PC-9 (cell line): ENCODE measurements around the gene HEG1. TPM values are rescaled to one million over a fixed set of nuclear protein-coding genes. Genes with fewer than 3 reads are reported as not detected.

Source experiments
- BruUV-seq: library from RNA; stranded (reverse); fragments of 400-500 nt; replicated peaks from 2 replicates; lab custom pipeline; 2021; lab: Mats Ljungman, UMichigan
- CTCF ChIA-PET: fragments of 300-600 bp; sonication (Branson Sonifier 250); formaldehyde crosslinking; loops from one replicate; lab custom pipeline; 2022; ENCODE audit warnings: antibody characterized with exemption; lab: Charles Lee
- POLR2A ChIA-PET: fragments of 300-600 bp; sonication (Branson Sonifier 250); formaldehyde crosslinking; loops from one replicate; lab custom pipeline; 2022; ENCODE audit warnings: antibody characterized with exemption; ENCODE audit not compliant: unreplicated experiment; lab: Charles Lee
- DNase-seq, 2 experiments: peaks; one replicate each; pipeline versions ENCODE4 v3.0.0 to v3.0.0-alpha.2; 2015 to 2022; ENCODE audit warnings: mixed read lengths in 1 of 2
- H2AFZ ChIP-seq: fragments of 200-600 bp; sonication (generic); 2 replicates; pipeline ENCODE4 v1.8.1; 2017; ENCODE audit warnings: antibody characterized with exemption
- H3F3A ChIP-seq: fragments of 200-600 bp; sonication (generic); 2 replicates; pipeline ENCODE4 v1.8.1; 2017; ENCODE audit warnings: antibody characterized with exemption, mild to moderate bottlenecking, low read depth; ENCODE audit not compliant: insufficient read depth
- H3K27ac ChIP-seq: fragments of 200-600 bp; sonication (generic); 2 replicates; pipeline ENCODE4 v1.6.1; 2016; ENCODE audit warnings: mixed run types
- H3K27me3 ChIP-seq: fragments of 200-600 bp; sonication (generic); 2 replicates; pipeline ENCODE4 v1.6.1; 2016; ENCODE audit warnings: low read depth, mixed run types; ENCODE audit not compliant: insufficient read depth
- H3K36me3 ChIP-seq: fragments of 200-600 bp; sonication (generic); 2 replicates; pipeline ENCODE4 v1.6.1; 2016; ENCODE audit warnings: low read depth, mixed run types
- H3K4me1 ChIP-seq: fragments of 200-600 bp; sonication (generic); replicated peaks from 2 replicates; pipeline ENCODE4 v1.6.1; 2016; ENCODE audit warnings: mixed run types; ENCODE audit not compliant: insufficient read depth
- H3K4me2 ChIP-seq: fragments of 200-600 bp; sonication (generic); 2 replicates; pipeline ENCODE4 v1.6.1; 2017; ENCODE audit warnings: mixed run types
- H3K4me3 ChIP-seq: fragments of 200-600 bp; sonication (generic); 2 replicates; pipeline ENCODE4 v1.6.1; 2016; ENCODE audit warnings: mixed run types
- H3K79me2 ChIP-seq: fragments of 200-600 bp; sonication (generic); 2 replicates; pipeline ENCODE4 v1.6.1; 2017; ENCODE audit warnings: low read depth, mixed run types
- H3K9me2 ChIP-seq: fragments of 200-600 bp; sonication (generic); 2 replicates; pipeline ENCODE4 v1.8.1; 2017; ENCODE audit warnings: mild to moderate bottlenecking; ENCODE audit not compliant: insufficient read depth
- H3K9me3 ChIP-seq: fragments of 200-600 bp; sonication (generic); 2 replicates; pipeline ENCODE4 v1.8.1; 2016; ENCODE audit warnings: low read depth; ENCODE audit not compliant: insufficient read depth
- H4K20me1 ChIP-seq: fragments of 200-600 bp; sonication (generic); 2 replicates; pipeline ENCODE4 v1.8.1; 2017; ENCODE audit not compliant: insufficient read depth
- EZH2 ChIP-seq: fragments of 200-600 bp; sonication (generic); IDR thresholded peaks from 2 replicates; pipeline ENCODE4 v1.8.0; 2017; ENCODE audit warnings: antibody characterized with exemption, low read depth
- intact Hi-C: fragments of 100-400 bp; cut with micrococcal nuclease; formaldehyde crosslinking; loops from one replicate; pipeline ENCODE4 v1.10.0; 2022; ENCODE audit not compliant: unreplicated experiment
- total RNA-seq: library from RNA; stranded (reverse); gene quantifications from 2 replicates; pipeline ENCODE4 v1.2.3, GENCODE V29; 2021
- TF ChIP-seq, protein P1 (sequence below): fragments of 200-600 bp; sonication (generic); conservative IDR thresholded peaks from 2 replicates; pipeline ENCODE4 v1.6.1; 2017; ENCODE audit warnings: mixed run types, antibody characterized with exemption, mild to moderate bottlenecking, moderate library complexity

Gene HEG1
- total RNA-seq, 1 experiment from 2014 or later, result 33.5 TPM

- Histone ChIP-seq H3K27ac (no peak overlapping the region), H3K9me2 (no peaks in the 10 kb centered on the region), H3K79me2 (no peaks in the 10 kb centered on the region), H3F3A (no peaks in the 10 kb centered on the region), H3K9me3 (no peaks in the 10 kb centered on the region), H3K36me3 (peaks cover 7% of the 10 kb centered on the region; the same call in 1 of the 2 replicates), H2AFZ (no peak overlapping the region), H3K27me3 (no peaks in the 10 kb centered on the region), H3K4me1 (peaks cover 16% of the 10 kb centered on the region), H3K4me2 (no peak overlapping the region), H4K20me1 (no peaks in the 10 kb centered on the region), H3K4me3 (no peak overlapping the region)
- no TSS peak for BruUV-seq
- TF ChIP-seq EZH2, result no peak
- TF ChIP-seq, protein P1, sequence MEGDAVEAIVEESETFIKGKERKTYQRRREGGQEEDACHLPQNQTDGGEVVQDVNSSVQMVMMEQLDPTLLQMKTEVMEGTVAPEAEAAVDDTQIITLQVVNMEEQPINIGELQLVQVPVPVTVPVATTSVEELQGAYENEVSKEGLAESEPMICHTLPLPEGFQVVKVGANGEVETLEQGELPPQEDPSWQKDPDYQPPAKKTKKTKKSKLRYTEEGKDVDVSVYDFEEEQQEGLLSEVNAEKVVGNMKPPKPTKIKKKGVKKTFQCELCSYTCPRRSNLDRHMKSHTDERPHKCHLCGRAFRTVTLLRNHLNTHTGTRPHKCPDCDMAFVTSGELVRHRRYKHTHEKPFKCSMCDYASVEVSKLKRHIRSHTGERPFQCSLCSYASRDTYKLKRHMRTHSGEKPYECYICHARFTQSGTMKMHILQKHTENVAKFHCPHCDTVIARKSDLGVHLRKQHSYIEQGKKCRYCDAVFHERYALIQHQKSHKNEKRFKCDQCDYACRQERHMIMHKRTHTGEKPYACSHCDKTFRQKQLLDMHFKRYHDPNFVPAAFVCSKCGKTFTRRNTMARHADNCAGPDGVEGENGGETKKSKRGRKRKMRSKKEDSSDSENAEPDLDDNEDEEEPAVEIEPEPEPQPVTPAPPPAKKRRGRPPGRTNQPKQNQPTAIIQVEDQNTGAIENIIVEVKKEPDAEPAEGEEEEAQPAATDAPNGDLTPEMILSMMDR, result no peak
- intact Hi-C loops, result no loop called here
- ChIA-PET CTCF (no interaction called here), POLR2A (no interaction called here)
- no peak for DNase-seq
Measured at GRCh38 chr3:125103406-125103805, 47.6 kb upstream of the HEG1 start.

DNA sequence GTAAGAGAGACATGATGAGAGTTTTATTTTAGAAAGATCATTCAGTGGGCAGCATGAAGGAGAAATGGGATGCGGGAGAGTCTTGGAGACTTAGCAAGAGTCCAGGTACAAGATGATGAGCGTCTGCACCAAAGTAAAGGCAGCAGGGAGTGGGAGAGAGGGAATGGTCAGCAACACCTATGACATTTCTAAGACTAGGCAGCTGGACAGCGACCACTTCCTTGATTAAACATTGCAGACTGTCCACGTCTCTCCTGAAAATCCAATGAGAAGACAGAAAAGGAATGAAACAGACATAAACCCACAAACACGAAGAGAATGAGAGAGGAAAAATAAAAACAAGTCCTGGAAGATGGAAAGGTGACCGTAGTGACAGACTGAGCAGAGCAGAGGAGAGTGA is 46.7 kb upstream of the HEG1 start:
- Histone ChIP-seq H4K20me1 (no peaks in the 10 kb centered on the region), H3K27ac (no peak overlapping the region), H3K9me3 (no peaks in the 10 kb centered on the region), H3K4me3 (no peak overlapping the region), H2AFZ (no peak overlapping the region), H3K9me2 (no peaks in the 10 kb centered on the region), H3F3A (no peaks in the 10 kb centered on the region), H3K36me3 (peaks cover 7% of the 10 kb centered on the region; the same call in 1 of the 2 replicates), H3K4me1 (peaks cover 7% of the 10 kb centered on the region), H3K27me3 (no peaks in the 10 kb centered on the region), H3K4me2 (no peak overlapping the region), H3K79me2 (no peaks in the 10 kb centered on the region)
- intact Hi-C loops, result no loop called here
- no peak for TF ChIP-seq EZH2
- TF ChIP-seq, protein P1, result no peak
- ChIA-PET CTCF (no interaction called here), POLR2A (no interaction called here)
- DNase-seq, result no peak
- BruUV-seq, result no TSS peak

- ChIA-PET CTCF (interaction anchor here (0.6 kb wide), 1 partner anchor 270 kb away, joined by 3 read pairs; no protein-coding TSS in a partner anchor), POLR2A (no interaction called here)
- DNase-seq, result no peak
- H3F3A ChIP-seq, result no peaks in the 10 kb centered on the region
- intact Hi-C loops, result no loop called here
- no peak overlapping the region for H3K4me3 ChIP-seq
- no peak overlapping the region for H2AFZ ChIP-seq
- no peaks in the 10 kb centered on the region for H3K9me3 ChIP-seq
- no peaks in the 10 kb centered on the region for H3K27me3 ChIP-seq
- H4K20me1 ChIP-seq, result no peaks in the 10 kb centered on the region
- H3K36me3 ChIP-seq, result no peaks in the 10 kb centered on the region; the same call in 1 of the 2 replicates
- no peaks in the 10 kb centered on the region for H3K79me2 ChIP-seq
- no TSS peak for BruUV-seq
- TF ChIP-seq, protein P1, result no peak
- no peak for TF ChIP-seq EZH2
- H3K4me2 ChIP-seq, result no peak overlapping the region
- H3K4me1 ChIP-seq, result no peaks in the 10 kb centered on the region
- H3K9me2 ChIP-seq, result no peaks in the 10 kb centered on the region
- no peak overlapping the region for H3K27ac ChIP-seq
Measured at GRCh38 chr3:125098611-125099291, 43.0 kb upstream of the HEG1 start.
